GM12892 (cell line): ENCODE data around the gene CCDC148.
"Not testable (repeated sequence)": the region's sequence is repeated elsewhere in the genome, so short reads cannot be mapped to it uniquely, and the experiment has no call there.

ENCODE experiments used
- DNase-seq: peaks from one replicate; pipeline ENCODE4 v3.0.0; 2011; ENCODE audit not compliant: insufficient read length
- FAIRE-seq: peaks from 2 replicates; lab custom pipeline; 2011; peaks lifted over from hg19 to GRCh38; lab: Jason Lieb, UNC
- POLR2A ChIP-seq: IDR thresholded peaks from 2 replicates; pipeline ENCODE4 v1.6.1; 2011; ENCODE audit warnings: low read depth, low read length, control low read depth
- POLR2AphosphoS5 ChIP-seq: IDR thresholded peaks from 2 replicates; pipeline ENCODE4 v1.6.1; 2011; ENCODE audit warnings: low read depth, low read length, control low read depth
- TAF1 ChIP-seq: IDR thresholded peaks from 2 replicates; pipeline ENCODE4 v1.6.1; 2011; ENCODE audit warnings: low read depth, mild to moderate bottlenecking, control low read depth, low read length, borderline replicate concordance

CCDC148 gene

DNA sequence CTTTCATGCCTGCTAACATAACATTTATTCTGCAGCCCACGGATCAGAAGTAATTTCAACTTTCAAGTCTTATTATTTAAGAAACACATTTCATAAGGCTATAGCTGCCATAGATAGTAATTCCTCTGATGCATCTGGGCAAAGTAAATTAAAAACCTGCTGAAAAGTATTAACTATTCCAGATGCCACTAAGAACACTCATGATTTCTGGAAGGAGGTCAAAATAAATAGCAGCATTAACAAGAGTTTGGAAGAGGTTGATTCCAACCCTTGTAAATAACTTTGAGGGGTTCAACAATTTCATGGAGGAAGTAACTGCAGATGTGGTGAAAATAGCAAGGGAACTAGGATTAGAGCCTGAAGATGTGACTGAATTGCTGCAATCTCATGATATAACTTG, 77.6 kb downstream of the CCDC148 start:
- TF ChIP-seq POLR2A (no peak), TAF1 (no peak), POLR2AphosphoS5 (no peak)
- no peak for FAIRE-seq
- DNase-seq: no peak

DNA sequence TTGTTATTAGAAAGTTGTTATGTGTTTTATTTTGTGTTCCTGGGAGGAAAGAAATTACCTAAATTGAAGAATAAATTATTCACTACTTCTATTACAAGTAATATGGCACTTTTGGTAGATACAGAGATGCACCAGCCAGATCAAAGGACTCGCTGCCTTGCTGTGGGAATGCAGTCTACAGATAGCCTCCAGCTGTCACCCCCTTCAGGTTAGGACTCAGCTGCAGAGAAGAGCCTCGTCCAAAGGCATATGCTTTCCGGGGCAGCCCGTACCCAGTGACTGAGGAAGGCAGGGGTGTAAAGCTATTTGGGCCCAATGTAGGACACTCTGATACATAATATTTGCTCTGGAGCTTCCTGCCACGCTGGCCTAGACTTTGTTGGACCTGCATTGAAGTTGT, 90.2 kb downstream of the CCDC148 start:
- no peak for TF ChIP-seq POLR2A
- DNase-seq: no peak
- no peak for FAIRE-seq

DNA sequence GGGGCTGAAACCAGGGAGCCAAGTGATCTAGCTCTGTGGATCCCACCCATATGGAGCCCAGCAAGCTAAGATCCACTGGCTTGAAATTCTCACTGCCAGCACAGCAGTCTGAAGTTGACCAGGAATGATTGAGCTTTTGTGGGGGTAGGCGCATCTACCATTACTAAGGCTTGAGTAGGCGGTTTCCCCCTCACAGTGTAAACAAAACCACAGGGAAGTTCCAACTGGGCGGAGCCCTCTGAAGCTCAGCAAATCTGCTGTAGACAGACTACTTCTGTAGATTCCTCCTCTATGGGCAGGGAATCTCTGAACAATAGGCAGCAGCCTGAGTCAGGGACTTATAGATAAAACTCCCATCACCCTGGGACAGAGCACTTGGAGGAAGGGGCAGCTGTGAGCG, 96.7 kb downstream of the CCDC148 start:
- DNase-seq (no peak), FAIRE-seq (no peak)
- TF ChIP-seq POLR2AphosphoS5 (no peak), TAF1 (no peak), POLR2A (no peak)

DNA sequence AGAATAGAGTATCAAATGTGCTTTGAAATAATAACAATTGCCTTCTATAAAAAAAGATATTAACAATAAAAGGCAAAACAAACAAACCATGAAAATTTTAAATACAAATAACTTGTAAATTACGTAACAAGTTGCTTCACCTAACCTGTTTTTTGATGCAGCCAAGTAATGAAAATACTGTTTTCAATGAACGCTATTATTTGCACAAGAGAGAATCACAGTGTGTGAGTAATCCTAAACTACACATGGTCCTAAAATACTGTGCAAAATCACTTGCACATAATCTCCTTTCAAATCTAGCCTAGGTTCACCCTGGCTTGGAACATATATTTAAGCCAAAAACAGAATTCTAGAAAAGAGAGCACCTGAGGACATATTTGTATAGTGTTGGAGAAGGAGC, 98.9 kb downstream of the CCDC148 start:
- DNase-seq (no peak), FAIRE-seq (no peak)
- TF ChIP-seq POLR2AphosphoS5 (no peak), POLR2A (no peak), TAF1 (no peak)

DNA sequence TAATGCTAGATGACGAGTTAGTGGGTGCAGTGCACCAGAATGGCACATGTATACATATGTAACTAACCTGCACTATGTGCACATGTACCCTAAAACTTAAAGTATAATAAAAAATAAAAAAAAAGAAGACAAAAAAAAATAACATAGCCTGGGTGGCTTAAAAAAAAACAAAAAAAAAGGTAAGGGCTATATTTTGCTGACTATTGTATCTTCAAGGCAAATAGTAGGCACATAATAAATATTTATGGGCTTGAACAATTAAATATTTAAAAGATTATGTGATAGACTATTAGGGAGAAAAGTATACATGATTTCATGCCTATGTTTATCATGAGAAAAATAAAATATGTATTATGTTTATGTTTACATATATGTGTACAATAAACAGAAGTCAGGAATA, 99.4 kb downstream of the CCDC148 start:
- TF ChIP-seq POLR2AphosphoS5 (no peak), TAF1 (no peak), POLR2A (no peak)
- no peak for FAIRE-seq
- no peak for DNase-seq

DNA sequence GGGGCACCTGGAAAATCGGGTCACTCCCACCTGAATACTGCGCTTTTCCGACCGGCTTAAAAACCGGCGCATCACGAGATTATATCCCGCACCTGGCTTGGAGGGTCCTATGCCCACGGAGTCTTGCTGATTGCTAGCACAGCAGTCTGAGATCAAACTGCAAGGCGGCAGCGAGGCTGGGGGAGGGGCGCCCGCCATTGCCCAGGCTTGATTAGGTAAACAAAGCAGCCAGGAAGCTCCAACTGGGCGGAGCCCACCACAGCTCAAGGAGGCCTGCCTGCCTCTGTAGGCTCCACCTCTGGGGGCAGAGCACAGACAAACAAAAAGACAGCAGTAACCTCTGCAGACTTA, 105.1 kb downstream of the CCDC148 start:
- not testable (repeated sequence) for FAIRE-seq, DNase-seq

DNA sequence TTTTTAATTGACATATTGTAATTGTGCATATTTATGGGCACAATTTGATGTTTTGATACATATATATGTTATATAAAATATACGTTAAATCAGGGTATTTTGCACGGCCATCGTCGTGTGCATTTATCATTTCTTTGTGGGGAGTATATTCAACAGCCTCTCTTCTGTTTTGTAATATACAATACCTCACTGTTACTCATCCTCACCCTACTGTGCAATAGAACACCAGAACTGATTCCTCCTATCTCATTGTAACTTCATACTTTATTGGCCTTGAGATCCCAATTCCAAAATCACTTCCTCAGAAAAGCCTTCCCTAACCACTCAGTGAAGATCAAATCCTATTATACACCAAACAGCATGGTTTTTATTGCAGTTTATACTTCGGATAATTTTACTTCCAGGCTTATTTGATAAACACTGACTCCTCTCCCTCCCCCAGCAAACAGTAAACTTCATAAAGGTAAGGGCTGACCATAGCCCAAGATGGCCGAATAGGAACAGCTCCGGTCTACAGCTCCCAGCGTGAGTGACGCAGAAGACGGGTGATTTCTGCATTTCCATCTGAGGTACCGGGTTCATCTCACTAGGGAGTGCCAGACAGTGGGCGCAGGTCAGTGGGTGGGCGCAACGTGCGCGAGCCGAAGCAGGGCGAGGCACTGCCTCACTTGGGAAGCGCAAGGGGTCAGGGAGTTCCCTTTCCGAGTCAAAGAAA, 105.6 kb downstream of the CCDC148 start:
- FAIRE-seq, DNase-seq: not testable (repeated sequence)

DNA sequence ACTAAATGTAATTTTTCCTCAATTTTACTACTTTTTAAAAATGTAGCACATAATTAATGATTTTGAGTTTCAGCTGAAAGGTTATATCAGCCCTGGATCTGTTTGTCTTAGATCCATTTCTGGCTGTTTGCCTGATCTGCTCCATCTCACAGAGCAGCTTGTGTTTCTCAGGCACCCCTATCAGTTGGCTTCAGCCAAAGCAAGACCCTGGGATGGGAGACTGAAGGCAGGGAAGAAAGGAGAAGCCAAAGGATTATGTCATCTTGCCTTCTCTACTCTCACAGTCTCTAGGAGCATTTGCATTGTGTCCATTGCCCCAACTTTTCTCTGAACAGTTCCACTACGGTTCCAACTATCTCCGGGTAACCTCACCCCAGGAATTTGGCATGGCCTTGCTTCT, 110.5 kb downstream of the CCDC148 start:
- DNase-seq (no peak), FAIRE-seq (no peak)
- no peak for TF ChIP-seq POLR2AphosphoS5
- TF ChIP-seq TAF1: no peak
- TF ChIP-seq POLR2A: no peak

DNA sequence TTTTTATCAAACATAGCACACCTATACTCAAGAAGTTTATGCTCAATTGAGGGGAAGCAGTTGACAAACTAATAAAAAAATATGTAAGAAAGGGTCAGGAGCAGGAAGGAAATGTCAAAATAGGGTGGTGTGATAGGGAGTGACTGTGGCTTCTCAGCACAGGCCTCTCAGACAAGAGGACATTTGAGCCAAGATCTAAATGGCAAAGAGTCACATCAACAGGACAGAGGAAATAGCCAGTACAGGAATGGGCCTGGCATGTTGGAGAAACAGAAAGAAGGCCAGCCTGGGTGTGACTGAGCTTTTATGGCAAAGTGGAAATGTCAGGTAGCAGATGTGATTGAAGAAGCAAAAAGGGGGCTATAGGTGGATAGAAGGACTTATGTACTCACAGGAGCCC, 117.0 kb downstream of the CCDC148 start:
- DNase-seq: no peak
- no peak for FAIRE-seq
- TF ChIP-seq TAF1: no peak
- no peak for TF ChIP-seq POLR2AphosphoS5
- no peak for TF ChIP-seq POLR2A

DNA sequence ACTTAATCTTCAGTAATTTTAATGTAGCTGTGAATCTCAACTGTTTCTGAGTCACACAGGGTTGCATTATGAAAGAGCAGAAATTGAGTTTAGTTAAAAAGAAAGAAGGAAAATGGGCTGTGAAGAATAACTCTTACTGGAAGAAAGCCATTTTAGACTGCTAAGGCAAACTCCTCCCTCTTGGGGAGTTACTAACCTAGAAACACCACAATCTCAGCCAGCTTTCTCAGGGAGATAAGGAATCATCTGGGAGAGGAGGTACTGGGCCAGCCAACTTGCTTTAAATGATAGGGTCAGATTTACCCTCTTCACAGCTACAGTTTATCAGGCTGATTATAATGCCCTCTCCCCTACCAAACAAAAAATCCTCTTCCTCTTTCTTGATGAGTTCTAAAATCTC, 119.5 kb downstream of the CCDC148 start:
- DNase-seq (no peak), FAIRE-seq (no peak)
- no peak for TF ChIP-seq TAF1
- no peak for TF ChIP-seq POLR2A
- no peak for TF ChIP-seq POLR2AphosphoS5

DNA sequence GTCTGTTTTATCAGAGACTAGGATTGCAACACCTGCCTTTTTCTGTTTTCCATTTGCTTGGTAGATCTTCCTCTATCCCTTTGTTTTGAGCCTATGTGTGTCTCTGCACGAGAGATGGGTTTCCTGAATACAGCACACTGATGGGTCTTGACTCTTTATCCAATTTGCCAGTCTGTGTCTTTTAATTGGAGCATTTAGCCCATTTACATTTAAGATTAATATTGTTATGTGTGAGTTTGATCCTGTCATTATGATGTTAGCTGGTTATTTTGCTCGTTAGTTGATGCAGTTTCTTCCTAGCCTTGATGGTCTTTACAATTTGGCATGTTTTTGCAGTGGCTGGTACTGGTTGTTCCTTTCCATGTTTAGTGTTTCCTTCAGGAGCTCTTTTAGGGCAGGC, 124.8 kb downstream of the CCDC148 start:
- not testable (repeated sequence) for DNase-seq, FAIRE-seq

DNA sequence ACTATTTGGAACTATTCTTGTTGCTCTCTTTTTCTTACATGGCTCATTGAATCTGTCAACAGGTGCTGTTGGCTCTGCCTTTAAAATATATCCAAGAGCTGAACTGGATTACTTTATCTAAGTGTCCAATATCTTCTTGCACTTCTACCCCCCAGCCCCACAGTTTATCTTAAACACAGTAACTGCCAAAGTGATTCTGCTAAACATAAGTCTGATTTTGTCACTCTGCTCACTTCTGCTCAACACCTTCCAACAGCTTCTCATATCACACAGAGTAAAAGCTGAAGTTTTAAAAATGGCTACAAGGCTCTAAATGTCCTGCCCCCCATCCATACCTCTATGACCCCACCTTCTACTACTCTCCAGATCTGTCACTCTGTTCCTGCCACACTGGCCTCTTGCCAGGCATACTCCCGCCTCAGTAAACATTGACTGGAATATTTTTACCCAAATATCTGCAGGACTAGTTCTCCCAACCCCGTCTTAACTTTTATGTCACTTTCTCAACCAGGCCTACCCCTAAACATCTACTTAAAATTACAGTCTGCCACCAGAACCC, 130.7 kb downstream of the CCDC148 start:
- DNase-seq (no peak), FAIRE-seq (no peak)
- TF ChIP-seq POLR2AphosphoS5 (no peak), TAF1 (no peak), POLR2A (no peak)

DNA sequence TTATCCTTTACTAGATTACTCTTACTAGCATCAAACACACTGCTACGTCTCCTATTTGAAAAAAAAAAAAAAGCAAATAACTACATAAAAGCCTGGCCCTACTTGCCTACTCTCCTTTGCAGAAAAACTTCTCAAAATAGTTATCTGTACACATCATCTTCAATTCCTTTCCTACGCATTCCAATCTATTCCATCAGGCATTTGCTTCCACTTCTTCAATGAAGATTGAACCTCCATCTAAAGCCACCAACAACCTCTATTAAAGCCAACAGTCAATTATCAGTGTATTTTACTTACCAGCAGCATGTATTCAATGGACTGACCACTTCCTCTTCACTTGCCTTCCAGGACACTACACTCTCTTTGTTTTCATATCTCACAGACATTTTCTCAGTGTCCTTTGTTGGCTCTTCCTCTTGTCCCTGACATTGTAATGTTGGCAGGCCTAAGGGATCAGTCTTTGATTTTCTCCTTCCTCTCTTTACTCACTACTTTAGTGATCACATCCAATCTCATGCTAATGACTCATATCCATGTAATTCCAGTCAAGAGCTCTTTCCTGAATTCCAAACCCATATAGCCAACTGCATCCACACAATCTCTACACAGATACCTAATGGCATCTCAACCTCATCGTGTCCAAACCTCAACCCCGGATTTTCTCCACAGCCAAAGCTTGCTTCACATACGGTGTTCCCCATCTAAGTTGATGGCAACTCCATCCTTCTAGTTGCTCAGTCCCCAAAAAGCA, 131.3 kb downstream of the CCDC148 start:
- TF ChIP-seq POLR2AphosphoS5 (no peak), POLR2A (no peak), TAF1 (no peak)
- FAIRE-seq (no peak), DNase-seq (no peak)

DNA sequence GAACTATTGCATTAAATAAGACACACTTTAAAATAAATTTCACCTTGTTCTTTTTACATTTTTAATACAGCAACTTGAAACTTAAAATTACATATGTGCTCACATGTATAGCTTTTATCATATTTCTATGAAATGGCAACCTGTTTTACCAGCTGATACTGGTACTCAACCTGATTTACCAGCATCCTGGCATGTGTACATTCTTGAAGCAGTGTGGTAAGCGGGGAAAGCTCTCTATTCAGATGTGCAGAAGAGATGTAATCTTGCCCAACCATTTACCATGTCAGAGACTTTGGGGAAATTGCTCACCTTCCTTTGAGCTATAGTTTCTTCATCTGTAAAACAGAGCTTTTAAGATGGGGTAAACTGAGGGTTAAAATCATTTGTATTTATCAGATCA, 133.2 kb downstream of the CCDC148 start:
- no peak for TF ChIP-seq POLR2AphosphoS5
- TF ChIP-seq TAF1: no peak
- TF ChIP-seq POLR2A: no peak
- DNase-seq (no peak), FAIRE-seq (no peak)
